ENCODE measurements around the gene FRMD7.

DNA sequence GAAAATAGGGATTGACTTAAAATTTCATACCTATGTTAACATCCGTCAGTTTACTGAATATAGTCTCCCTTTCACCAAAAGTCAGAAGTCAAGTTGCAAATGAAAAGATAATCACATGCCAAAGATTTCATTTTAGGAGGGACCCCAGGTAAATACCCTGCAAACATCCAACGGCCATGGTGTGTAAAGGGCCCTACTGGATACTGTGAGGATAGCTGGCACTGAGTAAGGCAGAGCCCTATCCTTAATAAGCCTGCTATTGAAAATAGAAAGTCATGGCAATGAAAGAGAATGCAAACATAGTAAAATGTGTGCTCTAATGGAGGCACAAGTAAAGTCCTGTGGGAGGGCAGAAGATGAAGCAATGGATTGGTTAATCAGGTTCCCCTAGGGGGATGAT, 83.8 kb downstream of the FRMD7 start:
- TF ChIP-seq POLR2A (IDR thresholded peaks at IDR 0.05) = no peak
- TF ChIP-seq CTCF (IDR thresholded peaks at IDR 0.05) = no peak
